Measurements from ENCODE around the gene IDH1. TPM values are rescaled to one million over a fixed set of nuclear protein-coding genes. Genes with fewer than 3 reads are reported as not detected.

The IDH1 gene
- total and polyA plus RNA-seq, 2 donors (not counting 1 experiment from before 2014, with no cell fraction given), result 13.9 to 41.4 TPM

GRCh38 chr2:208210688-208211451 lies 44.0 kb downstream of the IDH1 start:
- Histone ChIP-seq H3K4me3 (ENCODE audit: control extremely low read depth in 1 of 5, extremely low read depth in 1 of 5, insufficient read depth in 1 of 5, low read depth in 2 of 5, low read length in 4 of 5) (no peak overlapping the region), H3K36me3 (replicated peaks in 1 of 2; ENCODE audit: control extremely low read depth in 1 of 2, control insufficient read depth in 1 of 2, extremely low read depth in 1 of 2, insufficient read depth in 2 of 2, low read length in 1 of 2) (no peaks in the 10 kb centered on the region), H3K9me3 (ENCODE audit: control extremely low read depth in 1 of 3, control insufficient read depth in 2 of 3, insufficient read depth in 1 of 3, low read length in 2 of 3) (no peaks in the 10 kb centered on the region), H3K79me2 (ENCODE audit: control insufficient read depth, insufficient read depth, low read length) (no peaks in the 10 kb centered on the region), H3K9ac (ENCODE audit: low read length) (no peak overlapping the region), H3K4me1 (ENCODE audit: control insufficient read depth in 2 of 2, insufficient read depth in 2 of 2, low read length in 2 of 2) (no peaks in the 10 kb centered on the region), H3K27ac (ENCODE audit: low read length in 2 of 2) (no peak overlapping the region), H2AFZ (ENCODE audit: insufficient read depth, low read depth, low read length, poor library complexity, severe bottlenecking) (no peak overlapping the region), H3K27me3 (replicated peaks in 1 of 4; ENCODE audit: control extremely low read depth in 1 of 4, control insufficient read depth in 3 of 4, insufficient read depth in 4 of 4, low read length in 3 of 4) (no peaks in the 10 kb centered on the region), H3K4me2 (replicated peaks; ENCODE audit: low read depth, low read length, poor library complexity, severe bottlenecking) (no peak overlapping the region), H4K20me1 (ENCODE audit: control insufficient read depth, insufficient read depth, low read length, poor library complexity, severe bottlenecking) (no peaks in the 10 kb centered on the region)
- 85% methylated on average over 5 of the region's 9 CpGs for WGBS (ENCODE audit: insufficient coverage)
- DNase-seq (no peak), ATAC-seq (ENCODE audit: low read depth) (no peak)
- Mint-ChIP-seq H3K4me1 (no peaks in the 10 kb centered on the region), H3K4me3 (no peak overlapping the region), H3K9me3 (ENCODE audit: insufficient read depth) (no peaks in the 10 kb centered on the region), H3K27ac (no peak overlapping the region), H3K27me3 (peaks cover 14% of the 10 kb centered on the region)
- ChIA-PET POLR2A (no interaction called here), CTCF (no interaction called here)
- TF ChIP-seq EZH2 (IDR thresholded peaks at IDR 0.05; ENCODE audit: borderline replicate concordance, insufficient read depth, low read depth, low read length, poor library complexity, severe bottlenecking) (no peak), CTCF (IDR thresholded peaks at IDR 0.05) (no peak)
- intact Hi-C loops (cut with micrococcal nuclease), result no loop called here

- Histone ChIP-seq H3K9me3 (ENCODE audit: control extremely low read depth in 1 of 3, control insufficient read depth in 2 of 3, insufficient read depth in 1 of 3, low read length in 2 of 3) (no peaks in the 10 kb centered on the region), H2AFZ (ENCODE audit: insufficient read depth, low read depth, low read length, poor library complexity, severe bottlenecking) (no peak overlapping the region), H3K36me3 (replicated peaks in 1 of 2; ENCODE audit: control extremely low read depth in 1 of 2, control insufficient read depth in 1 of 2, extremely low read depth in 1 of 2, insufficient read depth in 2 of 2, low read length in 1 of 2) (no peaks in the 10 kb centered on the region), H3K4me1 (ENCODE audit: control insufficient read depth in 2 of 2, insufficient read depth in 2 of 2, low read length in 2 of 2) (no peaks in the 10 kb centered on the region), H3K27me3 (replicated peaks in 1 of 4; ENCODE audit: control extremely low read depth in 1 of 4, control insufficient read depth in 3 of 4, insufficient read depth in 4 of 4, low read length in 3 of 4) (no peaks in the 10 kb centered on the region), H3K9ac (ENCODE audit: low read length) (no peak overlapping the region), H3K27ac (ENCODE audit: low read length in 2 of 2) (no peak overlapping the region), H4K20me1 (ENCODE audit: control insufficient read depth, insufficient read depth, low read length, poor library complexity, severe bottlenecking) (no peaks in the 10 kb centered on the region), H3K79me2 (ENCODE audit: control insufficient read depth, insufficient read depth, low read length) (no peaks in the 10 kb centered on the region), H3K4me3 (ENCODE audit: control extremely low read depth in 1 of 5, extremely low read depth in 1 of 5, insufficient read depth in 1 of 5, low read depth in 2 of 5, low read length in 4 of 5) (no peak overlapping the region), H3K4me2 (replicated peaks; ENCODE audit: low read depth, low read length, poor library complexity, severe bottlenecking) (no peak overlapping the region)
- ChIA-PET CTCF (no interaction called here), POLR2A (no interaction called here)
- WGBS (ENCODE audit: insufficient coverage), result 96% methylated on average over 6 of the region's 9 CpGs
- Mint-ChIP-seq H3K4me3 (no peak overlapping the region), H3K27ac (no peak overlapping the region), H3K27me3 (peaks cover 11% of the 10 kb centered on the region), H3K4me1 (no peaks in the 10 kb centered on the region), H3K9me3 (ENCODE audit: insufficient read depth) (no peaks in the 10 kb centered on the region)
- DNase-seq (no peak), ATAC-seq (ENCODE audit: low read depth) (no peak)
- intact Hi-C loops (cut with micrococcal nuclease), result no loop called here
- TF ChIP-seq CTCF (IDR thresholded peaks at IDR 0.05) (no peak), EZH2 (IDR thresholded peaks at IDR 0.05; ENCODE audit: borderline replicate concordance, insufficient read depth, low read depth, low read length, poor library complexity, severe bottlenecking) (no peak)
Measured at GRCh38 chr2:208208335-208209085, 46.4 kb downstream of the IDH1 start.

Data from B cell (primary cell).